Fibroblast of the aortic adventitia (primary cell): ENCODE data around the gene ARL5C. TPM values are rescaled to one million over a fixed set of nuclear protein-coding genes. Genes with fewer than 3 reads are reported as not detected.

ENCODE experiments used
- DNase-seq: peaks from one replicate; pipeline ENCODE4 v3.0.0-alpha.2; 2010; ENCODE audit warnings: low read depth
- H3K4me3 ChIP-seq: 2 replicates; pipeline ENCODE4 v1.5.1; 2011; ENCODE audit warnings: low read depth, mild to moderate bottlenecking, control low read depth, low read length, moderate library complexity
- total RNA-seq: library from RNA; depleted of rRNA; stranded (reverse); fragments of >200 nt; gene quantifications from 2 replicates; pipeline ENCODE4 v1.2.3, GENCODE V29; 2012; ENCODE audit warnings: low replicate concordance
- TF ChIP-seq, protein P1 (sequence below): IDR thresholded peaks from 2 replicates; pipeline ENCODE4 v1.5.1; 2011; ENCODE audit warnings: mild to moderate bottlenecking, low read length, control low read depth, inconsistent platforms; ENCODE audit not compliant: insufficient read depth

The ARL5C gene
- total RNA-seq, 1 donor, result not detected

DNA sequence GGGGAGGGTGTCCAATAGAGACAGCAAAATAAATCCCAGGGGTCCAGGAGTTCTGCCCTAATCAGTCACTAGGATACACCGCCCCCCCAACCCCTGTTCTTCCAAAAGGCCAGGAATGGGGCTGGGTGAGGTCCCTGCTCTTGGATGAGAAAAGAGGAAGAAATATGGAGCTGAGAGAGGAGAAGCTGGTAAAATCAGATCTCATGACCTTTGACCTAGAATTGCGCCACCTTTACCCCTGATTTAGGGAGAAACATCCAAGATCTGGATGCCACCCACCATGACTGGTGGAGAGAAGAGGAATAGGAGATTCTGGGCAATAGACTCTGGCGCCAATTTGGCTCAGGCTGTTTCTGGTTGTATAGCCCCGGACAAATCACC, 32.2 kb upstream of the ARL5C start:
- no peak for DNase-seq
- TF ChIP-seq, protein P1, sequence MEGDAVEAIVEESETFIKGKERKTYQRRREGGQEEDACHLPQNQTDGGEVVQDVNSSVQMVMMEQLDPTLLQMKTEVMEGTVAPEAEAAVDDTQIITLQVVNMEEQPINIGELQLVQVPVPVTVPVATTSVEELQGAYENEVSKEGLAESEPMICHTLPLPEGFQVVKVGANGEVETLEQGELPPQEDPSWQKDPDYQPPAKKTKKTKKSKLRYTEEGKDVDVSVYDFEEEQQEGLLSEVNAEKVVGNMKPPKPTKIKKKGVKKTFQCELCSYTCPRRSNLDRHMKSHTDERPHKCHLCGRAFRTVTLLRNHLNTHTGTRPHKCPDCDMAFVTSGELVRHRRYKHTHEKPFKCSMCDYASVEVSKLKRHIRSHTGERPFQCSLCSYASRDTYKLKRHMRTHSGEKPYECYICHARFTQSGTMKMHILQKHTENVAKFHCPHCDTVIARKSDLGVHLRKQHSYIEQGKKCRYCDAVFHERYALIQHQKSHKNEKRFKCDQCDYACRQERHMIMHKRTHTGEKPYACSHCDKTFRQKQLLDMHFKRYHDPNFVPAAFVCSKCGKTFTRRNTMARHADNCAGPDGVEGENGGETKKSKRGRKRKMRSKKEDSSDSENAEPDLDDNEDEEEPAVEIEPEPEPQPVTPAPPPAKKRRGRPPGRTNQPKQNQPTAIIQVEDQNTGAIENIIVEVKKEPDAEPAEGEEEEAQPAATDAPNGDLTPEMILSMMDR, result no peak
- H3K4me3 ChIP-seq, result peak overlapping the region; percentile 81

DNA sequence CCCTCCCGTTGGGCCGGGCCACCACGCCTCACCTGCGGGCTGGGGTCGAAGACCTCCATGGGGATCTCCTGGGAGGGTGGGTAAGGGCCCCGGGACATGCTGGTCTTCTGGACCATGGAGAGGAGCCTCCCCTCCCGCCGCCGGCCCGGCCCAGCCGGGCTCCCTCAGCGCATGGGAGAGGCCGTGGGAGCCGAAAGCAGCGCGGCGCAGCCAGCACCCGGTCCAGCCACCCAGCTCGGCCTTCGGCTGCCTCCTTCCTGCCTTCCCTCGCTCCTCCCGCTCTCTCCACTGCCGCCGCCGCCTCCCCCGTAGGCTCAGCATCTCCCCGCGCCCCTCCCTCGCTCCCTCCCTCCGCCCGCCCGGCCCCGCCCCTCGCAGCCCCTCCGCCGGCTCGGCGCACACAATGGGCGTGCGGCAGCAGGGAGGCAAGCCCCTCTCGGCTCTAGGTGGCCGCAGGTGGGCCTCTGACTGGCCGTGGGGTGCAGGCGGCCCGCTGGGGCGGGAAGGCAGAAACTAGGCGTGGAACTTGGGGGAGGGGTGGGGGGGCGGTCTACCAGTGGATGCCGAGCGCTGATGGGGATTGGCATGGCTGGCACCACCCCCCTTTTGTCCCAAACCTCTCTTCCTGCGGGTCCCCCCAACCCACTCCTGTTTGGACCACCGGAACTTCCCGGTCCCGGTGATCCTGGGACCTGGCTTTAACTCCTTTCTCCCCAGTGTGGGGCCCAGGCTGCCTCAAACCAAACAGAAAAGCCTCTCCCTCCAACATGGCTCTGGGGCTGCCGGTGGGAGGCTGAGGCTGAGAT, 31.6 kb upstream of the ARL5C start, which contains the start of gene CACNB1:
Gene CACNB1, minus strand, starts transcription at position 290 of the 806 bp plus-strand sequence. Its CDS starts 174 bp downstream, at position 116.
- peak; percentile 62 for DNase-seq
- TF ChIP-seq, protein P1, result no peak
- H3K4me3 ChIP-seq, result peak within 1 kb of the TSS; percentile 81

GRCh38 chr17:39196808-39197291, 30.9 kb upstream of the ARL5C start:
- TF ChIP-seq, protein P1, result no peak
- DNase-seq, result no peak
- H3K4me3 ChIP-seq, result peak overlapping the region; percentile 81

GRCh38 chr17:39196241-39196807, 30.4 kb upstream of the ARL5C start:
- TF ChIP-seq, protein P1, result no peak
- no peak for DNase-seq

GRCh38 chr17:39195568-39196160, 29.7 kb upstream of the ARL5C start:
- TF ChIP-seq, protein P1, result no peak
- peak overlapping the region; percentile 81 for H3K4me3 ChIP-seq

More at GRCh38 chr17:39196241-39196807, 30.4 kb upstream of the ARL5C start:
- H3K4me3 ChIP-seq, result peak overlapping the region; percentile 81

GRCh38 chr17:39194985-39195524, 29.1 kb upstream of the ARL5C start:
- DNase-seq, result no peak
- H3K4me3 ChIP-seq, result peak overlapping the region; percentile 81
- TF ChIP-seq, protein P1, result no peak

More at GRCh38 chr17:39195568-39196160, 29.7 kb upstream of the ARL5C start:
- peak; percentile 49 for DNase-seq
